Esophagus squamous epithelium (tissue), 5 donors: ENCODE results near the gene POGLUT2. TPM values are rescaled to one million over a fixed set of nuclear protein-coding genes. Genes with fewer than 3 reads are reported as not detected.

ENCODE experiments used
- DNase-seq: peaks from one replicate; lab custom pipeline; 2025; lab: John Stamatoyannopoulos, UW
- H3K27ac ChIP-seq, 4 donors: fragments of 200-600 bp; sonication (generic); one replicate each; pipeline ENCODE4 v1.5.1; 2016 to 2019; ENCODE audit warnings: mild to moderate bottlenecking in 1 of 4
- H3K27me3 ChIP-seq, 4 donors: fragments of 200-600 bp; sonication (generic); 1 replicate in 3 of 4; 2 replicates in 1 of 4; pipeline versions ENCODE4 v1.5.1 to v1.6.0; 2017 to 2021; ENCODE audit warnings: antibody characterized with exemption in 1 of 4
- H3K36me3 ChIP-seq, 3 donors: fragments of 200-600 bp; sonication (generic); one replicate each; pipeline ENCODE4 v1.5.1; 2016 to 2019
- H3K4me1 ChIP-seq, 3 donors: fragments of 200-600 bp; sonication (generic); one replicate each; pipeline ENCODE4 v1.5.1; 2017 to 2019
- H3K4me3 ChIP-seq, 4 donors: fragments of 200-600 bp; sonication (generic); 1 replicate in 3 of 4; 2 replicates in 1 of 4; pipeline ENCODE4 v1.5.1; 2016 to 2019; ENCODE audit warnings: mild to moderate bottlenecking in 2 of 4, moderate library complexity in 1 of 4
- H3K9me3 ChIP-seq, 3 donors: fragments of 200-600 bp; sonication (generic); one replicate each; pipeline ENCODE4 v1.5.1; 2016 to 2019
- CTCF ChIP-seq, 6 experiments: fragments of 450-650 bp in 4 of 6; fragments of 200-600 bp in 2 of 6; sonication (generic) in 2 of 6; IDR thresholded peaks; one replicate each; pipeline ENCODE4 v1.5.1; 2016 to 2019; ENCODE audit warnings: antibody characterized with exemption in 6 of 6, mild to moderate bottlenecking in 4 of 6, moderate library complexity in 4 of 6
- POLR2A ChIP-seq, 4 donors: fragments of 450-650 bp; IDR thresholded peaks; one replicate each; pipeline ENCODE4 v1.6.1; 2017; ENCODE audit warnings: antibody characterized with exemption in 4 of 4, mild to moderate bottlenecking in 4 of 4, moderate library complexity in 3 of 4
- WGBS, 2 donors: methylation state at CpG; one replicate each; pipeline ENCODE4 v1.1.5; 2018; 5-methylcytosine and 5-hydroxymethylcytosine counted together
- intact Hi-C: fragments of 100-400 bp; cut with DNase I; formaldehyde crosslinking; loops from one replicate; pipeline ENCODE4 v1.15.0; 2022
- total RNA-seq, 4 donors: library from RNA; depleted of rRNA; stranded (reverse); fragments of >200 nt; gene quantifications; one replicate each; pipeline ENCODE4 v1.1.0, GENCODE V29; 2016
- donor health status: DM: yes; HTN: yes; CAD: no.

Gene POGLUT2
- total RNA-seq, 4 donors from 2014 or later: 0.50 to 3.2 (median 1.8) TPM

GRCh38 chr13:102769679-102770078 is 29.1 kb downstream of the POGLUT2 start:
- Histone ChIP-seq H3K27ac (no peak overlapping the region), H3K9me3 (no peaks in the 10 kb centered on the region), H3K4me3 (no peak overlapping the region), H3K27me3 (no peaks in the 10 kb centered on the region), H3K36me3 (peaks cover 0 to 26% (median 0%) of the 10 kb centered on the region in 3 donors), H3K4me1 (peaks cover 8 to 25% (median 10%) of the 10 kb centered on the region in 3 donors)
- DNase-seq: no peak
- TF ChIP-seq POLR2A (IDR thresholded peaks at IDR 0.05) (no peak), CTCF (IDR thresholded peaks at IDR 0.05) (no peak)
- intact Hi-C loops: no loop called here
- 63 to 65% methylated on average over 4 of the region's 4 CpGs for WGBS, 2 donors

GRCh38 chr13:102768909-102769308 is 29.9 kb downstream of the POGLUT2 start:
- no peak for DNase-seq
- 47 to 63% methylated on average over 2 of the region's 2 CpGs for WGBS, 2 donors

GRCh38 chr13:102763741-102764140 is 35.0 kb downstream of the POGLUT2 start:
- H3K4me1 ChIP-seq: no peaks in the 10 kb centered on the region
- no peak overlapping the region for H3K27ac ChIP-seq
- TF ChIP-seq CTCF (IDR thresholded peaks at IDR 0.05): no peak
- no peak for TF ChIP-seq POLR2A (IDR thresholded peaks at IDR 0.05)
- WGBS, 2 donors: 88% methylated on average over 1 of the region's 1 CpG
- H3K4me3 ChIP-seq: no peak overlapping the region
- peaks cover 0 to 26% (median 0%) of the 10 kb centered on the region in 3 donors for H3K36me3 ChIP-seq
- no peaks in the 10 kb centered on the region for H3K27me3 ChIP-seq
- no peak for DNase-seq
- H3K9me3 ChIP-seq: no peaks in the 10 kb centered on the region
- intact Hi-C loops: no loop called here

More at GRCh38 chr13:102768909-102769308, 29.9 kb downstream of the POGLUT2 start:
- TF ChIP-seq POLR2A (IDR thresholded peaks at IDR 0.05) (no peak), CTCF (IDR thresholded peaks at IDR 0.05) (no peak)
- no peak overlapping the region for H3K4me3 ChIP-seq
- peaks cover 0 to 26% (median 0%) of the 10 kb centered on the region in 3 donors for H3K36me3 ChIP-seq
- no peak overlapping the region for H3K27ac ChIP-seq
- intact Hi-C loops: no loop called here
- H3K27me3 ChIP-seq: no peaks in the 10 kb centered on the region
- no peaks in the 10 kb centered on the region for H3K9me3 ChIP-seq
- H3K4me1 ChIP-seq: peaks cover 5 to 17% (median 8%) of the 10 kb centered on the region in 3 donors

GRCh38 chr13:102761071-102761470 is 37.7 kb downstream of the POGLUT2 start:
- no peaks in the 10 kb centered on the region for H3K9me3 ChIP-seq
- H3K4me1 ChIP-seq: no peaks in the 10 kb centered on the region
- no peak for TF ChIP-seq POLR2A (IDR thresholded peaks at IDR 0.05)
- no peak for TF ChIP-seq CTCF (IDR thresholded peaks at IDR 0.05)
- WGBS, 2 donors: 64 to 100% methylated on average over 1 of the region's 1 CpG
- H3K36me3 ChIP-seq: peaks cover 0 to 7% (median 0%) of the 10 kb centered on the region in 3 donors
- H3K27me3 ChIP-seq: no peaks in the 10 kb centered on the region
- no peak for DNase-seq
- intact Hi-C loops: no loop called here
- no peak overlapping the region for H3K27ac ChIP-seq
- no peak overlapping the region for H3K4me3 ChIP-seq

- no peak overlapping the region for H3K4me3 ChIP-seq
Observed at GRCh38 chr13:102758842-102759241, 39.9 kb downstream of the POGLUT2 start.

More at GRCh38 chr13:102758842-102759241, 39.9 kb downstream of the POGLUT2 start:
- H3K36me3 ChIP-seq: no peaks in the 10 kb centered on the region
- H3K27me3 ChIP-seq: no peaks in the 10 kb centered on the region
- WGBS, 2 donors: 83 to 85% methylated on average over 2 of the region's 2 CpGs
- no peak for DNase-seq
- H3K27ac ChIP-seq: no peak overlapping the region
- intact Hi-C loops: no loop called here
- TF ChIP-seq CTCF (IDR thresholded peaks at IDR 0.05) (no peak), POLR2A (IDR thresholded peaks at IDR 0.05) (no peak)
- H3K9me3 ChIP-seq: no peaks in the 10 kb centered on the region
- H3K4me1 ChIP-seq: no peaks in the 10 kb centered on the region
